ENCODE results near the gene PIWIL4.
"Not testable (repeated sequence)": the region's sequence is repeated elsewhere in the genome, so short reads cannot be mapped to it uniquely, and the experiment has no call there.

Gene PIWIL4

DNA sequence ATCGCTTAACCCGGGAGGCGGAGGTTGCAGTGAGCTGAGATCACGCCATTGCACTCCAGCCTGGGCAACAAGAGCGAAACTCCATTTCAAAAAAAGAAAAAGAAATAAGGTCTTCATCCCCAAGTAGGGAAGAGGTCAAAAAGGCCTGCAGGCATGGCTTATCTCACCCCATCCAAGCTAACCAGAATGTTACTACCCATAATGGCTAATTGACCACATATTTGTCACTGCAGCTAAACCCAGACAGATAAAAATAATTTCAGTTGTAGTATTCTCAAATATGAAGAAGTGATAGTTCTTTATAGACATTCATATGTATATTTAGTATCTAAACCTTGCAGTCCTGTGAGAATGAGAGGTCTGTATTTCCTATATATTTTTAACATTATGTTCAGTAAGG is 17.8 kb downstream of the PIWIL4 start:
- no peak for DNase-seq (ENCODE audit: low read depth in 2 of 2)

DNA sequence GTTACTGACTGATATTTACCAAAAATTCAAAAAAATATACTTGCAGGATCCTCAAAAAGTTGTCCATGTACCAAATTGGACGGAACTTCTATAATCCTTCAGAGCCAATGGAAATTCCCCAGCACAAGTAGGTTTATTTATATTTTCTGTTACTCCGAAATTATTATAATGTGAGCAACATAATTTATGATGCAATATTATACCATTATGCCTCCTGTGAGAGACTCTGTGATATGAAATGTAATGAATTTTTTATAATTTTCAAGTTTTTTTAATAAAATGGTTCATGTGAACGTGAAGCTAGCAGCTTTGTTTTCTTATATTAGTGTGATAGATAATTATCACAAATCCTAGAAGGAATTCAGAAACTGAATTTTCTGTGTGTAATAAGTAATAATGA is 18.2 kb downstream of the PIWIL4 start:
- no peak for DNase-seq (ENCODE audit: low read depth in 2 of 2)

DNA sequence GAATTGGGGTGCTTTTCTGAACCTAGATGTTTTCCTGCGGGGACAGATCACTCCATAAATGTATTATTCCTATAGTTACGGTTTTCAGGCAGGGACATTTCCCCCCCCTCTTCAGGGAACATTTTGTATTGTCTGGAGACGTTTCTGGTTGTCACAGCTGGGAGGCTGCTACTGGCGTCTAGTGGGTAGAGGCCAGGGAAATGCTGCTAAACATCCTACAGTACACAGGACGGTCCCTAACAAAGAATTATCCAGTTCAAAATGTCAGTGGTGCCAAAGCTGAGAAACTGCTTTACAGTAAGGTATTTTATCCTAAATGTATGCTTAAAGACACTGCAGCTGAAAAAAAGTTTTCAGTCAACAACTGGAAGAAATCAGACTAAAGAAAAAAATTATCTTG is 19.4 kb downstream of the PIWIL4 start:
- DNase-seq (ENCODE audit: low read depth in 2 of 2) = no peak

DNA sequence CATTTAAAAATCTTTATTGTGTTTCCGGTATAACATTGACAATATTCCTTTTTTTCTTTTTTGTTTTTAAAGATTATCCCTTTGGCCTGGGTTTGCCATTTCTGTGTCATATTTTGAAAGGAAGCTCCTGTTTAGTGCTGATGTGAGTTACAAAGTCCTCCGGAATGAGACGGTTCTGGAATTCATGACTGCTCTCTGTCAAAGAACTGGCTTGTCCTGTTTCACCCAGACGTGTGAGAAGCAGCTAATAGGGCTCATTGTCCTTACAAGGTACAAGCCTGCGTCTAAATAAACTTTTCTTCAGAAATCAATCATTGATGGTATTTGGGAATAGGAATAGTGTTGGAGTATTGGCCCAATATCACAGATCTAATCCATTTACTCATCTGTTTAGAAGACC is 19.8 kb downstream of the PIWIL4 start:
- no peak for DNase-seq (ENCODE audit: low read depth in 2 of 2)

DNA sequence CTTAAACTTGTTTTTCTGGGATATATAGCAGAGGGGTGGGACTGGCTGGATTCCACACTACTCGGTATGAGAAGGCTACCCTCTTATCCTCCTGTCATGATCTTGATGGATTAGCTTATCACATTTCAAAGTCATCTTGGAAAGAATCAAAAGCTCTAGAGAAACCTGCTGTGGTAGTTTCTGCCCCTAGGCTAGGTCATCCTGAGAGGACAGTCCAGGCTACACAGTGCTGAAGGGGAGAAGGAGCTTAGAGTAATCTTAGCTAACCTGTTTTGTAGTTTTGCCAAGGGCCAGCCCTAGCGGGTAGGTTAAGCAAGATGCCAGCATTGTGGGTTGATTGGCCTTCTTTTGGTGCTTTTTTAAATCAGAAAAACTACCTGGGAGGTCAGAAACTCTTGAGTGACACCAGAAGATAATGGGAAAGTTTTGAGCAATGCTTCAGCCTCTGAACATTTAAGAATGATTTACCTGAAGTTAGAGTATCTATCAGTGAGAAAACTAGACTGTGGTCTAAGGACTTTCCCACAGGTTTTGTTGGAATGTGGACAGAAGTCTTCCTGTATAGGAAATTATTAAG is 21.3 kb downstream of the PIWIL4 start:
- no peak for DNase-seq (ENCODE audit: low read depth in 2 of 2)

DNA sequence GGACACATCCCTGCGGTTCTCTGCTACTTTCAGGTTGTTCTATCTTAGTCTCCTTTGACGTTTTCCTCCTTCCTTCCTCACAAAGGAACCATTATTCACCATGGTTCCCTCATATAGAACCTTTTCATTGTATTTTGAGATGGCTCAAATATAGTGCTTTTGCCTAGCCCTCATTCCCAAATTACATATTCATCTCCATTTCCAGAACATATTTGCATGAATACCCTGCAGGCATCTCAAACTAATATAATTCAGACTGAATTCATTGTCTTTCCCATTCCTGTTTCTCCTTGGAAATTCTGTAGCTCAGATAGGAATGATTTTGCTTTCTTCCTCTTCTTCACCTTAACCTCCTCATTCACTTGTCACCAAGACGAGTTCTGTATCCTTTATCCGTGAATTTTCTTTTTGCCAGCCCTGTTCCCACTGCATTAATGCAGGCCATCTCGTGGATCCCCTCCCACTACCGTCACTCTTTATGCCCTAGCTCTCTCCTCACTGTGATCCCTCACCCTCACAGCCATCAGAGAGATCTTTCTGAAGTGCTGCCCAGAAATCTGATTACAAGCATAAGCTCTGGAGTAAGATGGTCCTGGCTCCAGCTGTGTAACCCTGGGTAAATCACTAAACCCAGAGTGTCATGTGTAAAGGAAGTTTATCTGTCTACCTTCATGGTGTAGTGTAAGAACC is 23.3 kb downstream of the PIWIL4 start:
- no peak for DNase-seq (ENCODE audit: low read depth in 2 of 2)

DNA sequence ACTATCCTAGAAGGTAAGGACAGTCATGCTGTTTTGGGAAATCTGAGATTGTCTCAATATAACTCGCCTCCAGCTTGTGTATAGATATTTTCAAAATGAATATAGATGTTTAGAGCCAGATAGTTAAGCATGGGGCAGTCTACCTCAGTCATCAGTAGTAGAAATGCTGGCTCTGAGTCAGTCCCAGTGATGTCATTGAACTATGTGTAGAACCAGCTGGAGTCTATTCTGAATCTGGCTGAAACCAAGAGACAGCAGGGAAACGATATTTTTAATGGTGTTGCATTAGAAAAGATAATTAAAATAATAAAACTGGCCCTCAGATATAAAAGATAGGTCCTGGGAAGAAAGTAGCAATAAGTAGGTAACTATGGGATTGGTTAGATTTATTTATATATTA is 25.9 kb downstream of the PIWIL4 start:
- DNase-seq (ENCODE audit: low read depth in 2 of 2) = no peak

DNA sequence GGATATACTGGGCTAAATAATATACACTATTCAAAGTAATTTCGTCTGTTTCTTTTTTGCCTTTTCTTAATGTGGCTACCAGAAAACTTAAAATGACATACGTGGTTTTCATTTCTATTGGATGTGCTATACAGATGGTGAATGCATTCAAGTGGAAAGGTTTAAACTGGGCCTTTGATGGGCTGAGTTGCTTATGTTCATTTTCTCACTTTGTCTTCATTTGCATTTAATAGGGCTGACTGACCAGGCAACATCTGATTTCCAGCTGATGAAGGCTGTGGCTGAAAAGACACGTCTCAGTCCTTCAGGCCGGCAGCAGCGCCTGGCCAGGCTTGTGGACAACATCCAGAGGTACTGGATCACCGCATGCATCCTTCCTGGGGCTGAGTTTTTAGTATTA is 27.9 kb downstream of the PIWIL4 start:
- no peak for DNase-seq (ENCODE audit: low read depth in 2 of 2)

DNA sequence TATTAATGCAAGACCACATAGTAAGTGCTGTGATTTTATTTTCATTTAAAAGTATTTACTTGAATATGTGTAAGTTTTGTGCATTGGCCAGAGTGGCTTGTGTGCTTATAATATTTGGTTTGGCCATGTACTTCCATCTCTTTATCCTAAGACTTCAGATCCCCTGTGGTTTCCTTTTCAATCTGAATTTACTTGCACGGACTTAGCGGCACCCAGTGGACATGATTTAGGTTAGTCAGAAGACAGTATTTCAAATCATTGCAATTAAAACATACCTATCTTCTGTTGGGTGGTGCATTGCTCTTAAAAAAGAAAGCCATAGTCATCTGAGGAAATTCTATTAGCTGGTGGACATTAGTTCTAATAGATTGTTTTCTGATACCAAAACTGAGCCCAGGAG is 30.7 kb downstream of the PIWIL4 start:
- no peak for DNase-seq (ENCODE audit: low read depth in 2 of 2)

DNA sequence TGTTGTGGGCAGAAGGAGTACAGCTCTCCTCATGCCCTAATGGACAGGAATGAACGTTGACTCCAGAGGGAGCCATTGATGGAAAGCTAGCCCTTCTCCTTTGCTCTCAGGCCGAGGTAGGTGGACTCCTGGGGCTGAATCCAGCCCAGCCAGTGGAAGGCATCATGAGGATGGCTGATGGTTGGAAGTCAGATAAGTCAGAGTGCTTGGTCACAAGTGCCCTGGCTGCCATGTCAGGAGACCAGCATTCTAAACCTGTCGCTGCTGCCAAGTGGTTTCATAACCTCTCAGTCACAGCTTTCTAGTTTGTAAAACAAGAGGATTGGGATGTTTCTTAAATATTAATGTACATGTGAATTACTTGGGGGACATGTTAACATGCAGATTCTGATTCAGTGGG is 32.3 kb downstream of the PIWIL4 start:
- DNase-seq (ENCODE audit: low read depth in 2 of 2) = no peak

DNA sequence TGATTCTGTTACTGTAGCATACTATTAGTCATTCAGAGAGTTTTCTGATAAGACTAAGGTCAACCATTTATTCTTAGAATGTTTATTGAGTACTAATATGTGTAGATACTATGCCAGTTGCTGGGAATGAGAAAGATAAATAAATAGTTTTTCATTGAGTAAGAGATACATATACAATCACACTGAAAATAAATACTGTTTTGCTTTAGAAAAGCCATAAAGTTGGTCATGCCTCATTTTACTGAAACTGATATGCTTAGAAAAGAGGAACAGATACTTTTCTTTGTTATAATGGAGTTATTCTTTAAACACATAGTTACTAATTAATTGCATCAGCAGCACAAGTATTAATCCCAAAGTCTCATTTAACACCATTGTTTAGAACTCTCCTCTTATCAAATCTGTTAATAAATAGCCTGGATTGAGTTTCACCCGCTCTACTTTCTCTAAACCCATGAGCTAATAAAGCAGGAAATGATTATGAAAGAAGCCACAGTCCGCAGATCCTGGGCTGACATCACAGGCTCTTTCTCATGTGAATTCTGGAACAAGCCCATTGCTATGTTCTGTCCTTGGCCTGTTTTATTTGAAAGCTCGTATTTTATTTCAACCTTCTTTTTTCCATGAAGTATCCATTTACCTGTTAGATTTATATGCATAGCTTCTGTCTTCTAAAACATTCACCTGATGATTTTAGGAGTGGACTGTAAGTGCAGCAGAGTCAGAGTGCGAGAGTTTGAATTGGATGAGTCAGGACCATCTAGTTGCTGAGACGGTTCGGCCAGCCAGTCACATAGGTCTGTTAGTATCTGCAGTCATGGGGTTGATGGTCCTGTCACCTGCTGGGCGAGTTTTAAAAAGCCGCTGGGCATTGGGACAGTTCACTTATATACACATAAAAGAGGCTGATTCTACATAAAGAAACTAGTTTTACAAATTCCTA is 35.5 kb downstream of the PIWIL4 start:
- peak; percentile 40 to 46 for DNase-seq (ENCODE audit: low read depth in 2 of 2)

DNA sequence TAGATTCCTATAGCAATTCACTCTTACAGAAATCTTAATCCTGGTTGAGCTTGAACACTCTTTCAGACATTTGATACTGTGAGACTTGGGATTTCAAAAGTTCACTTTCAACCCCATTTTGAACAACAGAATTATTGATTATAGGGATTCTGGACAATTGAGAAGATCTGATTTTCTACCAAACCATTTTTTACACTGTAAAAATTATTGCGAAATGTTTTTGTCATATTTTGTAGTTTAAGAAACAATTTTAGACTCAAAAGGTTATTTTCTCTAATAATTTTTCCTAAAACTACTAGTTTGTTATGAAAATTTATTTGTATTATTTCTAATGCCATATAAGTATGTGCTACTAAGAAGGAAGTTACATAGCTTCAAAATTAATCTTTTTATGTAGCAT is 36.4 kb downstream of the PIWIL4 start:
- no peak for DNase-seq (ENCODE audit: low read depth in 2 of 2)

DNA sequence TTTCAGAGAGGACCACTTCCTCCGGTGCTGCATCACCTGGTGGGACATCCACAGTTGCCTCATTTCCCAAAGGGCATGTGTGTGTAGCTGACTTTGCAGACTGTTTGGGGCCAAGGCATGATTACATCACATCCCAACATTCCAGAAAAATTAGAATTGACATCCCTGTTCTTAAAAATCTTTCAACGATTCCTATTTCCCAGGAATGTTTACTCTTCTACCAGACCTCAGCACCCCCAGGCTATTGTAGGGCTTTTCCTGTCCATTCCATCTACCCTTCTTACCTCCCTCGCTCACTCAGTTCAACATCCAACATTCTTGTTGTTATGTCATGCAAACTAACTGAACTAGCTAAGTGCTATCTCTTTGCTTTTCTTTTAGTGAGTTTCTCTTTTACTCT is 37.3 kb downstream of the PIWIL4 start:
- no peak for DNase-seq (ENCODE audit: low read depth in 2 of 2)

DNA sequence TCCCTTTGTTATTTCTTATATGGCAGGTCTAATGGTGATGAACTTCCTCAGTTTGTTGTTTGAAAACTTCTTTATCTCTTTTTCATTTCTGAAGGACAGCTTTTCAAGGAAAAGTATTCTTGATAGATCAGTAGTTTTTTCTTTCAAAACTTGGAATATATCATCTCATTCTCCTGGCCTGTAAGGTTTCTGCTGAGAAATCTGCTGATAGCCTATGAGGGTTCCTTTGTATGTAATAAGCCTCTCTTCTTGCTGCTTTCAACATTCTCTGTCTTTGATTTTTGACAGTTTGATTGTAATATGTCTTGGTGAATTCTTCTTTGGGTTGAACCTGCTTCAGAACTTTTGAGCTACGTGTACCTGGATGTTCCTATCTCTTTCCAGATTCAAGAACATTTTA is 46.0 kb downstream of the PIWIL4 start:
- DNase-seq (ENCODE audit: low read depth in 2 of 2) = no peak

DNA sequence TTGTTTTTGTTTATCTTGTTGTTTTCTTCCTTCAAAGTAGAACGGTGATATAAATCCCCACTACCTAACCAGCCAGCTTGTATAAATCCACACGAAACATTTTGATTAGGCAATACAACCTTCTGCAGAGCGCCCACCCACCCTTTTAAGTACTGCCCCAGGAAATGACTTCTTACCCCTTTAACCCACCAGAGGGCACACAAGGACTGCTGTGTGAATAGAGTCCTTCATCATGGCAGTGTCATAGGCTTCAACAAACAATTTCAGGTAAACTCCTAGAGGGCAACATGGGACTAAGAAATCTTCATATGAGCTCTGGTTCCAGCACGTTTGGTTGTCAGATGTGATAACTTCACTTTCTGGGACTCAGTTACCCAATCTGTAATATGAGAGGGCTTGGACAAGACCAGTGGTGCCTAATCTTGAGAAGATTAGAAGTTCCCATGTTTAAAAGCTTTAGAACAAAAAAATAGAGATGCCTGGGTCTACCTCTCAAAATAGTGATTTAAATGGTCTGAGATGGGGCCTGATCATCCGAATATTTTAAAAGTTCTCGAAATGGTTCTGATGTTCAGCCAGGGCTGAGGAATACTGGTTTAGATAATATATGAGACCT is 56.1 kb downstream of the PIWIL4 start:
- peak; percentile 60 to 64 for DNase-seq (ENCODE audit: low read depth in 2 of 2)

DNA sequence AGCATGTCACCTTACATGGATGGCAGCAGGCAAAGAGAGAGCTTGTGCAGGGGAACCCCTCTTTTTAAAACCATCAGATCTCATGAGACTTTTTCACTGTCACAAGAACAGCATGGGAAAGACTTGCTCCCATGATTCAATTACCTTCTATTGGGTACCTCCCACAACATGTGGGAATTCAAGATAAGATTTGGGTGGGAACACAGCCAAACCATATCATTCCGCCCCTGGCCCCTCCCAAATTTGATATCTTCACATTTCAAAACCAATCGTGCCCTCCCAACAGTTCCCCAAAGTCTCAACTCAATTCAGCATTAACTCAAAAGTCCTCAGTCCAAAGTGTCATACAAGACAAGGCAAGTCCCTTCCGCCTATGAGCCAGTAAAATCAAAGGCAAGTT is 58.3 kb downstream of the PIWIL4 start:
- not testable (repeated sequence) for DNase-seq (ENCODE audit: low read depth in 2 of 2)

DNA sequence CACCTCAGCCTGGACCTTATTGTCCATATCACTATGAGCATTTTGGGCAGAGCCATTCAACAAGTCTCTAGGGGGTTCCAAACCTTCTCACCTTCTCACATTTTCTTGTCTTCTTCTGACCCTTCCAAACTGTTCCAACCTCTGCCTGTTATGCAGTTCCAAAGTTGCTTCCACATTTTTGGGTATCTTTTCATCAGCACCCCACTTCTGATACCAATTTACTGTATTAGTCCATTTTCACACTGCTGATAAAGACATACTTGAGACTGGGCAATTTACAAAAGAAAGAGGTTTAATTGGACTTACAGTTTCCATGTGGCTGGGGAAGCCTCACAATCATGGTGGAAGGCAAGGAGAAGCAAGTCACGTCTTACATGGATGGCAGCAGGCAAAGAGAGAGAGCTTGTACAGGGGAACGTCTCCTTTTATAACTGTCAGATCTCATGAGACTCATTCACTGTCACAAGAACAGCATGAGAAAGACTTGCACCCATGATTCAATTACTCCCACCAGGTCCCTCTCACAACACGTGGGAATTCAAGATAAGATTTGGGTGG is 59.9 kb downstream of the PIWIL4 start:
- DNase-seq (ENCODE audit: low read depth in 2 of 2) = not testable (repeated sequence)

DNA sequence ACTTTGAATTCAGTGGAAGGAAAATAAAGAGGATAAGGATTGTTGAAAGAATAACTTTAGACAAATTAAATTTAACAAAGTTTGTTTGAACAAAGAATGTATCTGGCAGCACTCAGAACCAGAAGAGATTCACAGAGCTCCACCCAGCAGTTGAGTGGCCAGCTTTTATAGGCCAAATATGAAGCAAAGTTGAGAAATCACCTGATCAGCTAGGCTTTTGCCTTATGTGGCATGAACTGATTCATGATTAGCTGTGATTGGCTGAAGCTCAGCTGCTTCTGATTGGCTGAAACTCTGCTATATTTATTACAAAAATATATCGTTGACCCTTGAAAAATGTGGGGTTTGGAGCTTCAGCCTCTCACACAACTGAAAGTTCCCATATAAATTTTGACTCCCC is 62.6 kb downstream of the PIWIL4 start:
- no peak for DNase-seq (ENCODE audit: low read depth in 2 of 2)

DNA sequence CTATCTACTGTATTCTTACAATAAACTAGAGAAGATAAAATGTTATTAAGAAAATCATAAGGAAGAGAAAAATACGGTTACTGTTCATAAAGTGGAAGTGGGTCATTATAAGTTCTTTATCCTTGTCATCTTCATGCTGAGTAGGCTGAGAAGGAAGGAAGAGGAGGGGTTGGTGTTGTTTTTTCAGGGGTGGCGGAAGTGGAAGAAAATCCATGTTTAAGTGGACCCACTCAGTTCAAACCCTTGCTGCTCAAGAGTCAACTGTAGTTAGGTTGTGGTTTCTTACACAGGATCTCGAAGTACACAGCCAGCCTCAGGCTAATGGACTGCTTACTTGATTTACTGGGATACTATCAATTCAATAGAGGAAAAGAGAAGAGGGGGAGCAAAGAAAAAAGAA is 63.1 kb downstream of the PIWIL4 start:
- no peak for DNase-seq (ENCODE audit: low read depth in 2 of 2)

DNA sequence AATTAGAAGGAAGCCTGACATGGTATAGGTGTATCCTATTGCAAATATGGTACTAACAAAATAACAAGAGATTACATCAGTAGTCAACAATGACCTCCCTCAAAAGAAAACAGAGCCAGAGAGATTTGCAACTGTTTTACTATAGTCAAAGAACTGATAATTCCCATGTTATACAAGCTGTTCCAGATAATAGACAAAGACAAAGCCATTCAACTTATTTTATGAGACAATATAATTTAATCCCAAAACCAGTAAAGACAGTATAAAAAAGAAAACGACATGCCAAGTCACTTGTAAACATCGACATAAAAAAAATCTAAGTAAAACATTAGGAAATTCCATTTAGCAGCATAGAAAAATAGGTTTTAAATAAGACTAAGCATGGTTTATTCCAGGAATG is 65.2 kb downstream of the PIWIL4 start:
- no peak for DNase-seq (ENCODE audit: low read depth in 2 of 2)

DNA sequence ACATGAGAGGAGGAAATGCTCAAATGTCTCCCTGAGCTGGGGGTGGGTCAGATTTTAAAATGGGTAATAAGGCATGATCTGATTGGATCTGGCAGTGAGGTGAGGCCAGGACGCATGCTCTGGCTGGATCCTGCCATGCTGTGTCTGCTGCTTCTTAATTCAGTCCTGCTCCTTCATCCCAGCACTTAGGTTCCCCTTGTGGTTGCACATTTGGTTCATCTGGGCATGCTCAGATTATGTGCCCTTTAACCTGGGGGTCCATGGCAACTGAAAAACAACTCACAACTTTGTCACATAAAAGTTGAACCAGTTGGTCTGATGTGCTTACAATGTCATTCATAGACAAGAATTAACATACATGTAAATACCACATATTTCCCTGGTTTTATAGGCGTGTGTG is 67.9 kb downstream of the PIWIL4 start:
- no peak for DNase-seq (ENCODE audit: low read depth in 2 of 2)

DNA sequence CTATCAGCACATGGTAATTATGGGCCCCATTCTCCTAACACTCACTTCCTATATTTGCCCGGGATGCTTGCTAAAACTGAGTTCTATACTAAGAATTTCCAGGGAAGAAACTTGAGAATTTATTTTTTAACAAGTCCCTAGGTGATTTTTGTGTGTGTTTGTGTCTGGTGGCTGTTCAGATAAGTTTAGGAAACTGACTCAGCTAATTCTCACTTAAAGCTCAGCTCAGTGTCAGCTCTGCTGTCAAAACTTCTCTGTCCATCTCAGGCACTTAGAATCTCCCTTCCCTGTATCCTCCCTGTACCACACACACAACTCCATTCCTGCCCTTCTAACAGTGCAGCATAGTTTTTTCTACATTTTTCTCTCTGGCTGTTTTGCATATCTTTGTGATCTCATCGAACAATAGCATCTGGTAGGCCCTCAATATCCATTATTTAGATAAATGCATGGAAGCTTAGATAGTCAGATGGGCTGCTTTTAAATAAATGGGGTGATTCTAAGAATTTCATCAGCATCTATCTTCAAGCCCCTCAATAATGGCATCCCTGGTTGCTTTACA is 69.3 kb downstream of the PIWIL4 start:
- no peak for DNase-seq (ENCODE audit: low read depth in 2 of 2)
